HCT116 (cell line): ENCODE data around the gene ART3.

ENCODE experiments used
- CBX3 ChIP-seq: IDR thresholded peaks from 2 replicates; pipeline ENCODE4 v1.6.1; 2012; ENCODE audit warnings: low read depth
- MAX ChIP-seq: IDR thresholded peaks from 2 replicates; pipeline ENCODE4 v1.6.1; 2012
- POLR2A ChIP-seq: IDR thresholded peaks from 2 replicates; pipeline ENCODE4 v1.7.0; 2011; ENCODE audit warnings: borderline replicate concordance; ENCODE audit not compliant: insufficient read depth, insufficient read length; ENCODE audit errors: extremely low read depth
- POLR2AphosphoS5 ChIP-seq: IDR thresholded peaks from 2 replicates; pipeline ENCODE4 v1.6.1; 2011; ENCODE audit warnings: mild to moderate bottlenecking, low read depth, low read length, moderate library complexity
- TF ChIP-seq, protein P1 (sequence below), 3 experiments: fragments of 200-600 bp in 1 of 3; sonication (generic) in 1 of 3; IDR thresholded peaks in 2 of 3; conservative IDR thresholded peaks in 1 of 3; 2 replicates each; pipeline ENCODE4 v1.5.1; 2012 to 2017; ENCODE audit warnings: low read depth in 2 of 3, low read length in 2 of 3, antibody characterized with exemption in 1 of 3, borderline replicate concordance in 1 of 3, control low read depth in 1 of 3, mild to moderate bottlenecking in 1 of 3, mixed read lengths in 1 of 3, mixed run types in 1 of 3, moderate library complexity in 1 of 3; ENCODE audit not compliant: insufficient read depth in 1 of 3
- TF ChIP-seq, protein P2 (sequence below): IDR thresholded peaks from 2 replicates; pipeline ENCODE4 v1.6.1; 2012

- TF ChIP-seq POLR2AphosphoS5 = no peak
- TF ChIP-seq CBX3 = no peak
- no peak for TF ChIP-seq POLR2A
- TF ChIP-seq, protein P1, sequence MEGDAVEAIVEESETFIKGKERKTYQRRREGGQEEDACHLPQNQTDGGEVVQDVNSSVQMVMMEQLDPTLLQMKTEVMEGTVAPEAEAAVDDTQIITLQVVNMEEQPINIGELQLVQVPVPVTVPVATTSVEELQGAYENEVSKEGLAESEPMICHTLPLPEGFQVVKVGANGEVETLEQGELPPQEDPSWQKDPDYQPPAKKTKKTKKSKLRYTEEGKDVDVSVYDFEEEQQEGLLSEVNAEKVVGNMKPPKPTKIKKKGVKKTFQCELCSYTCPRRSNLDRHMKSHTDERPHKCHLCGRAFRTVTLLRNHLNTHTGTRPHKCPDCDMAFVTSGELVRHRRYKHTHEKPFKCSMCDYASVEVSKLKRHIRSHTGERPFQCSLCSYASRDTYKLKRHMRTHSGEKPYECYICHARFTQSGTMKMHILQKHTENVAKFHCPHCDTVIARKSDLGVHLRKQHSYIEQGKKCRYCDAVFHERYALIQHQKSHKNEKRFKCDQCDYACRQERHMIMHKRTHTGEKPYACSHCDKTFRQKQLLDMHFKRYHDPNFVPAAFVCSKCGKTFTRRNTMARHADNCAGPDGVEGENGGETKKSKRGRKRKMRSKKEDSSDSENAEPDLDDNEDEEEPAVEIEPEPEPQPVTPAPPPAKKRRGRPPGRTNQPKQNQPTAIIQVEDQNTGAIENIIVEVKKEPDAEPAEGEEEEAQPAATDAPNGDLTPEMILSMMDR (IDR thresholded peaks at IDR 0.05 in 2 of 3, conservative IDR thresholded peaks at IDR 0.05 in 1 of 3; ENCODE audit: borderline replicate concordance in 1 of 3, insufficient read depth in 1 of 3, low read depth in 2 of 3, low read length in 2 of 3) = no peak
- TF ChIP-seq, protein P2, sequence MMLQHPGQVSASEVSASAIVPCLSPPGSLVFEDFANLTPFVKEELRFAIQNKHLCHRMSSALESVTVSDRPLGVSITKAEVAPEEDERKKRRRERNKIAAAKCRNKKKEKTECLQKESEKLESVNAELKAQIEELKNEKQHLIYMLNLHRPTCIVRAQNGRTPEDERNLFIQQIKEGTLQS = no peak
- TF ChIP-seq MAX = no peak
Measured at GRCh38 chr4:76083386-76083988, 9.0 kb downstream of the ART3 start.
